NCI-H345 (cell line): ENCODE data around the gene SSC4D.
"Not testable (repeated sequence)": the region's sequence is repeated elsewhere in the genome, so short reads cannot be mapped to it uniquely, and the experiment has no call there.

ENCODE experiments used
- DNase-seq: peaks from one replicate; lab custom pipeline; 2025; lab: John Stamatoyannopoulos, UW

The SSC4D gene

DNA sequence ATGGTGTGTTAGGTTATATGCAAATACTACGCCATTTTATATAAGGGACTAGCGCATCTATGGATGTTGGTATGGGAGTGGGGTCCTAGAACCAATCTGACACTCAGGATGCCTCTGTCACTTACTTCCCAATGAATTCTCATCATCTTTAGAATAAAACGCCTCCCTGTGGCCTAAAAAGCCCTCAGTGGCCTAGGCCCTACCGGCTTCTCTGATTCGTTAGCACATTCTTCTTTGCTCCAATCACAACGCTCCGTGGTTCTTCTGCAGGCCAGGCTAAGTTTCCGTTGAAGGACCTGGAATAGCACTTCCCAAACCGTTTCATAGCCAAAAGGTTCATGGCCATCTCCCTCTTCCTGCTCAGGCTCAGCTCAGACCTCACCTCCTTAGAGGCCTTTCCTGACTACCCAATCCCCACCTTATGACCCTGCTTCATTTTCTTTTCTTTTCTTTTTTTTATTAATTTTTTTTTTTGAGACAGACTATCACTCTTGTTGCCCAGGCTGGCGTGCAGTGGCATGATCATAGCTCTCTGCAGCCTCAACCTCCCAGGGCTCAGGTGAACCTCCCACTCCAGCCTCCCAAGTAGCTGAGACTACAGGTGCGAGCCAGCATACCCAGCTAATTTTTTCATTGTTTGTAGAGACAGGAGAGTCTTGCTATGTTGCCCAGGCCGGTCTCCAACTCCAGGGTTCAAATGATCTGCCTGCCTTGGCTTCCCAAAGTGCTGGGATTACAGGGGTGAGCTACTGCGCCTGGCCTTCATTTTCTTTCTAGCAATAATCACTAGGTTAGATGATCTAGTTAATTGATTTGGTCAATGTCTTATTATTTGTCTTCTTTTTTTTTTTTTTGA is 26.2 kb downstream of the SSC4D start:
- DNase-seq: no peak

DNA sequence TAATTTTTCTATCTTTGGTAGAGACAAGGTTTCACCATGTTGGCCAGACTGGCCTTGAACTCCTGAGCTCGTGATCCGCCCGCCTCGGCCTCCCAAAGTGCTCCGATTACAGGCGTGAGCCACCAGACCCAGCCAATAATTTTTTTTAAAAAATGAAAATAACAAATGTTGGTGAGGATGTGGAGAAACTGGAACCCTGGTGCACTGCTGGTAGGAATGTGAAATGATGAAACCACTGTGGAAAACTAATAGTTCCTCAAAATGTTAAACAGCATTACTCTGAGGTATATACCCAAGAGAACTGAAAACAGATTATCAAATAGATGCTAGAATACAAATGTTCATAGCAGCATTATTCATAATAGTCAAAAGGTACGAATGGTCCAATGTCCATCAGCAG is 27.7 kb downstream of the SSC4D start:
- no peak for DNase-seq

DNA sequence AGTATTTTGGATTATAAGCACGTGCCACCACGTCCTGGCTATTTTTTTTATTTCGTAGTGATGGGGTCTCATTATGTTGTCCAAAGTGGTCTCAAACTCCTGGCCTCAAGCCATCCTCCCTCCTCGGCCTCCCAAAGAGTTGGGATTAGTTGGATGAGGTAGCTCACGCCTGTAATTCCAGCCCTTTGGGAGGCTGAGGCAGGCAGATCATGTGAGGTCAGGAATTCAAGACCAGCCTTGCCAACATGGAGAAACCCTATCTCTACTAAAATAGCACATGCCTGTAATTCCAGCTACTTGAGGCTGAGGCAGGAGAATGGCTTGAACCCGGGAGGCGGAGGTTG is 28.9 kb downstream of the SSC4D start:
- no peak for DNase-seq

DNA sequence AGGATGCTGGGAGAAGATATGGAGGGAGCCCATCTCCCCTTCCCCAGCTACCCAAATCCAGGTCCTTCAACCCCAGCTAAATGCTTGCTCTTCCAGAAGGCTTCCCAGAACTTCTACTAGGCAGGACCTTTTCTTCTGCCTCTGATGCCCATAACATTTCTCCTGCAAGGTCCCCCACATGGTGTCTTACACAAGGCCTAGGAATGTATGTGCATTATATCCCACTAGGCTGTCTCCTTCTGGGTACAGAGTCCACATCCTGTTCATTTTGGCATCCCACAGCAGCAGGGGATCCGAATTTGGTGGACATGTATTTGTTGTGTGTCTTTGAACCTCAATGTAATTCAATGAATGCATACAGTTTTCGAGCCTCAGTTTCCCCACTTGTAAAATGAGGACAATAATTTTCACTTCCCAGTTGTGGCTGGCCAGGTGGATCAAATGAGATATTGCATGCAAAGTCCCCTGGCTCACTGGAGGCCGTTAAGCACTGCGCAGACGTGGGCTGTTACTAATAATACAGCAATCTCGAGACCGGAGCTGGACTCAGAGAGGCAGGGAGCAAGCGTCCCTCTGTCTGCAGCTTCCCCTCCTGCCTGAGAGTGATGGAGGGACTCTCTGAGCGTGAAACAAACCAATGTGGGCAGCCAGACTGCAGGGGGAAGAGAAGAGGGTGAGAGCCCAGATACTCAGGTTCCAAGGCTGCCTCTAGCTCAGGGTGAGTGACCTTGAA is 32.1 kb downstream of the SSC4D start:
- no peak for DNase-seq

DNA sequence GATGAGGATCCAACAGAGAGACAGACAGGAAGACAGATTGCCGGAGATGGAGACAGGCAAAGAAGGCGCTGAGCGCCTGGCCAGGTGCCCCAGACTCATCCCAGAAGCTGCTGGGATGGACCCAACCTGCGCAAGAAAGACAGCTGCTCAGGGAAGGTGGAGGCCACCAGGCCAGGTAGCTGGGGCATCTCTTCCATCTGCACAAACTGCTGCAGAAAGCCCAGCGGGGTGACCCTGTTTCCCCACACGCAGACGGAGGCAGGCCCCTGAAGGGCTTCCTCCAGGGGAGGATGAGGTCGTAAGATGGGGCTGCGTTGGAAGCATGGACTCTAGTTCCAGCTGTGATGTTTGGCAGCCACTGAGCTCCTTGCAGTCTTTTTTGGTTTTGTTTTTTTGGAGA is 34.2 kb downstream of the SSC4D start:
- no peak for DNase-seq

DNA sequence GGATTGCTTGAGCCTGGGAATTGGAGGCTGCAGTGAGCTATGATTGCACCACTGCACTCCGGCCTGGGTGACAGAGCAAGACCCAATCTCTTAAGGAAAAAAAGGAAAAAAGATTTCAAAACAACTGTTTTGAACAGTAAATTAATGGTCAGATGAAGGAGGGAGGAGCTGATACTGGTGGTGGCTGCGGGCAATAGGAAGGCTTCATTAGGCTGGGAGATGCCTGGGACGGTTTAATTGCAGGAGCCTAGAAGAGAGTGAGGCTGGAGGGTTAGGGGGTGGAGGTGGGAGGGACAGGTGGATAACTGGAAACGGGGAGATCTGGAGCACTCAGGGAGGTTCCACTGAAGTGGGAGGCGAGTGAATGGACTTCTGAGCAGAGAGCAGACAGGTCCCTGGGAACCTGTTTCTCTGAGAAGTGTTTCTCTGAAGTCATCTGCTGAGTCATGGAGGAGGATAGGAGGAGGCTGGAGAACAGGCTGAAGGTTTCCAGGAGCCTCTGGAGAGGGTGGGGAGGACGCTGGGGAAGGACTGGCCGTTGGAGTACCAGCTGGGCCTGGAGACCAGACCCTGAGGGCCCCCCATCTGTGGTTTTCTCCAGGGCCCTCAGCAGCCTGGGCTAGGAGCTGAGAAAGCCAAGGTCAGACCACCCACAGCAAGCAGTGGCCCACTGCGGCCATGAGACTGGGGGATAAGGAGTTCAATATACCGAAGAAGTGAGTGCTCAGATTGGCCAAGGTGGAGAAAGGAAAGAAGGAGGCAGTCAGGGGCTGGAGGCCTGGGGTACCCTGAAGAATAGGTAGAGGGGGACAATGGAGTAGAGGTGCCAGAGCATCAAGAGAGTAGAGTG is 36.3 kb downstream of the SSC4D start:
- no peak for DNase-seq

DNA sequence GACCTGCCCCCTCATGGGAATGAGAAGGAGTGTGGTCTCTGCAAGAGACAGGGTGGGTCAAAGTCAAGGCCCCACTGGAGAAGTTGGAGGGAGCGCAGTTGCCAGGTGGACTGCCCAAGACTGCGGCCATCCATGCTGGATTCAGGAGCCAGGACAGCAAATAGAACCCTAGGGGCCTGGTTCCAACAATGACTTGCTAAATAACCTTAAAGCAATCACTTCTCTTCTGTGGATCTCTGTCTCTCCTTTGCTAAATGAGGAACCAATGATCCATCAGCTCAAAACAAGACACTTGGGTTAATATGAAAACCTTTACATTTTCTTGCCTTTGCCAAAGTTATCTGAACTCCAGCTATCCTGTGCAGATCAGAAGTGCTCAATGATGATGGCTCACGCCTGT is 38.1 kb downstream of the SSC4D start:
- DNase-seq: no peak

DNA sequence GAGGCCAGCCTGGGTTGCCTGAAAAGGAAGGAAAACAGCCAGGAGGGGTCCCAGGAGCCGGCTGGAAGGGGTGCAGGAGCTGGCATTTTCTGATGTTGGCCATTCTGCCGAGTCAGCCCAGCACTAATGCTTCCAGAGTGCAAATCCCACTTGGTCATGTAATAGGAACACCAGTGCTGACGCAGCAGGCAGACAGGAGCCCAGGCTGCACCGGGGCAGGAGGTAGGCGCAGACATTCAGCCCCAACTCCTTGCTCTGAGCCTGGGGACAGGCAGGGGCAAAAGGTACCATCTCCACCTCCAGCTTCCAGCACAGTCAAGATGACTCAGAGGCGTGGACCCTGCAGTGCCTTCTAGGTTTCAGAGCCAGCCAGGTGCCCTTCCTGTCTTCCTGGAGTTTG is 40.5 kb downstream of the SSC4D start:
- DNase-seq: no peak

DNA sequence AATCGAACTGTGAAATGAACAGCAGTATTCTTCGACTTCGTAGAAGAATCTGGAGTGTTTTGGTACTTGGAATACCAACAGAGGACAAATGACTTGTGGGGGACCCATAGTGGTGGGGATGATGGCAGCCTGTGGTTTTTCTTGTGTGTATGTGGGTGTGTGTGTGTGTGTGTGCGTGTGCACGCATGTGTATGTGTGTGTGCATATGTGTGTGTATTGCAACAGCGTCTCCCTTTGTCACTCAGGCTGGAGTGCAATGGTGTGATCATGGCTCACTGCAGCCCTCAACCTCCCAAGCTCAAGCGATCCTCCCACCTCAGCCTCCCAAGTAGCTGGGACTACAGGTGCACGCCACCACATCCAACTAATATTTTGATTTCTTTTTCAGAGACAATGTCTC is 41.3 kb downstream of the SSC4D start:
- DNase-seq: no peak

DNA sequence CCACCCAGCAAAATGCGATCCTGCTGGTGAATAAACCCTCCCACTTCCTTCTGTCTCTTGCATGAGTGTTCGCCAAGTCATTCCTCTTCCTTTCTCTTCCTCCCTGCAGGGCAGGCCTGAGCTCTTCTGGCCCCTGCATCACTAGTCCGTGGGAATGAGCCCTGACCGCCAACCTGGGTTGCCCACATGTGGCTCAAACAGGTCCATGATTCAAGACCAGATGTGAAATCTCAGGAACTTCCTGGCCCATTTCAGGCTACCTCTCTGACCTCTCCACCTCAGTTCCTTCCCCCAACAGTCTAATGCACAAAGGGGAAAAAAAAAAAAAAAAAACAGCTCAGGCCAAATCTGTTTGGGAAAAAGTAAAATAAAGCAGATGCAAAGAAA is 45.3 kb downstream of the SSC4D start:
- no peak for DNase-seq

DNA sequence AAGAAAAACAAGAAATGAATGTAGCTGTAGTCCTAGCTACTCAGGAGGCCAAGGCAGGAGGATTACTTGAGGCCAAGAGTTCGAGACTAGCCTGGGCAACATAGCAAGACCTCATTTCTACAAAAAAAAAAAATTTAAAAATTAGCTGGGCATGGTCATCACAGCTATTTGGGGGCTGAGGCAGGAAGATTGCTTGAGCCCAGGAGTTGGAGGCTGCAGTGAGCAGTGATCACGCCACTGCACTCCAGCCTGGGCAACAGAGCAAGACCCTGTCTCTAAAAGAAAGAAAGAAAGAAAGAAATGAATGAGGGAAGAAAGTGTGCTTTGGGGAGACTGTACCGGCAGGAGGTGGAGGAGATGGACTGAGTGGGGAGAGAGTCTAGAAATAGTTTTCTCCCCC is 45.7 kb downstream of the SSC4D start:
- DNase-seq: not testable (repeated sequence)

DNA sequence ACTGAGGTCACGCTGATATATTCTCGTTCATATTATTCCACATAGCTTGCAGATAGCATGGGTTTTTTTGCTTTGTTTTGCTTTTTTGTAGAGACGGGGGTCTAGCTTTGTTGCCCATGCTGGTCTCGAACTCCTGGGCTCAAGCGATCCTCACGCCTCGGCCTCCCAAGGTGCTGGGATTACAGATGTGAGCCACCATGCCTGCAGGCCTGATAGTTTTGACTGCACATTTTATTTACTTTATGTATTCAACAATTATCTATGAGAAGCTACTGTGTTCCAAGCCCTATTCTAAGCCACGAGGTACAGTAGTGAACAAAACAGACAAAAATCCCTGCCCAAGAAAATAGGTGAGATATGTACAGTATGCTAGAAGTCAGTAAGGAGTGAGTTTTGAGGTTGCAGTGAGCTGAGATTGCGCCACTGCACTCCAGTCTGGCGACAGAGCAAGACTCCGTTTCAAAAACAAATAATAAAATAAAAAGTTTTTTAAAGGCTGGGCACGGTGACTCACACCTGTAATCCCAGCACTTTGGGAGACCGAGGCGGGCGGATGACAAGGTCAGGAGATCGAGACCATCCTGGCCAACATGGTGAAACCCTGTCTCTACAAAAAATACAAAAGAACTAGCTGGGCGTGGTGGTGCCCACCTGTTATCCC is 49.4 kb downstream of the SSC4D start:
- DNase-seq: no peak

DNA sequence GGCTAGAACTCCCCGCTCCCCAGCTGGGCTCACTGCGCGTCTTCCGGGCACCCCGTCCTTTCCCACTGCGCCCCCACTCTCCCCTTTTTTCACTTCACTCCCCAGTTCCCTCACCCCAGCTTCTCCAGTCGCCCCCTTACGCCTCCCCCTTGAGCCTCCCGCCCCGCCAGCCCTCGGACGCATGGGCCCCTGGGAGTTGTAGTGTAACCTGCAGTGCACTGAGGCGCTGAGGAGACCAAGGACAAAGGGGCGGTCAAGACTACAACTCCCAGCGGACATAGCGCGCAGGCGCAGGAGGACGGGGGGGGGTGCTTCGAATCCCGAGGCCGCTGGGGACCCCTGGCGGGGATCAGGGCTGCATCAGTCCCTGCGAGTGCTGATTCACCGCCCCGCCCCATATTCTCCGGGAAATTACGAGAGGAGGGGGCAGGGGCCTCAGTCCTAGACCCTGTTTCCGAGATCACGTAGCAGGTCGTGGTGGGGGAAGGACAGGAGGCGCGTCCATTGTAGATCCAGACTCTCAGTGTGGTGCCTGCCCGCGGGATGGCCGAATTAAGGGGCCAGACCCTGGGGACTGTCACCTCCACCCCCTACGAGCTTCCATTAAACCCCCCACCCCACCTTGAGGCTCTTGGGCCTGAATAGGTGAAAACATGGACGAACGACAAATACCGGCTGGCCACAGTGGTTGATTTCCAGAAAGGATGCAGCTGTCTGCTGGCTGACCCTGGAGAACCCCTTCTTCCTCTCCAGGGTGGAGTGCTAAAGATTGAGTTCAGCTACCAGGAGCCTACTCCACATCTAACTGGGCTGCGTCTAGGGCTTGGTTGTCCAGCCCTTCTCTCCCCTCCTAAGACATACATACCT is 50.2 kb downstream of the SSC4D start:
- peak; percentile 99 for DNase-seq

DNA sequence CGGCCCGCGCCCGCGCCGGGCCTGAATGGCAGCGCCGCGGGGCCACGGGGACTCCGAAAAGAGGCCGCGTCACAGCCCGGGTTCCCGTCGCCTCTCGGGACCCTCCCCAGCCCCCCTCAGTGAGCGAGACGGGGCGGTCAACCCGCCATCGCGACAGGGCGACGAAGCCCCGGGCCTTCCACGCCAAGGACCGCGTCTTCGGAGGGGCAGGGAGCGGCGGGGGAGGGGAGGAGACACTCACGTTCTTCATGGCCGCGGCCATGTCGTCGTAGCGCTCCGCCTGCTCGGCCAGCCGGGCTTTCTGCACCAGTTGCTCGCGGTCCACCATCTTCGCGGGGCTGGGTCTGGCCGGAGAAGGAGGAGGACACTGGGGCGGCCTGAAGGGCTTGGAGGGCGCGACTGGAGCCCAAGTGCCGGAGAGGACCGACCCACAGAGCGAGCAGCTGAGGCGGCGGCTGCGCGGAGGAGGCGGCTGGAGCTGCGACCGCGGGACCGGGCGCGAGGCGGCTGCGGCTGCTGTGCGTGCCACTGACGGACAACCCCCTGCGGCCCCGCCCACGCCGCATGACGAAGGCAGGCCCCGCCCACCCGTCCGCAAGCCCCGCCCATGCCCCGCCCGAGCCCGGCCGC is 50.9 kb downstream of the SSC4D start, which contains the start of gene YWHAG:
Gene YWHAG, minus strand, starts transcription at position 511 of the 630 bp plus-strand sequence. Its CDS starts 183 bp downstream, at position 328.
- DNase-seq: peak; percentile 90

DNA sequence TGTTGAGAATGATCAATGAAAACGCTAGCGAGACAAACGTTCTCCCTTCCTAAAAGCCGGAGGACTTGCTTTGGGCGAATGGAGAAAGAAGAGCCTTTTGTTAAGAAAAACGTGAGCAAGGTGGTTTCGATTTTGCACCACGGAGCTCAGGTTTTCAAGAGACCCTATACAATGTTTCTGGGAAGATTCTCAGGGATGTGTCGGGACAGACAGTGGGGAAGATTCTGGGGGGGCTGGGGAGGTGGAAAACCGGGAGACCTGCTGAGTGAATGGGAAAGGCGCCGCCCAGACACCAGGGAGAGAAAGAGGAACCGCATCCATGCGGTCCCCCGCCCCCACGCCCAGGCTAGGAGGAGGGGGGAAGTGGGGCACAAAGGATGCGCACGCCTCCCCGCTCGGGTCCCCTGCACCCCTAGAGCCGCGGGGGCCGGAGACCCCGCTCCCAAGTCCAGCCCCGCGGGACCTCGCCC is 51.5 kb downstream of the SSC4D start:
- DNase-seq: peak; percentile 50

DNA sequence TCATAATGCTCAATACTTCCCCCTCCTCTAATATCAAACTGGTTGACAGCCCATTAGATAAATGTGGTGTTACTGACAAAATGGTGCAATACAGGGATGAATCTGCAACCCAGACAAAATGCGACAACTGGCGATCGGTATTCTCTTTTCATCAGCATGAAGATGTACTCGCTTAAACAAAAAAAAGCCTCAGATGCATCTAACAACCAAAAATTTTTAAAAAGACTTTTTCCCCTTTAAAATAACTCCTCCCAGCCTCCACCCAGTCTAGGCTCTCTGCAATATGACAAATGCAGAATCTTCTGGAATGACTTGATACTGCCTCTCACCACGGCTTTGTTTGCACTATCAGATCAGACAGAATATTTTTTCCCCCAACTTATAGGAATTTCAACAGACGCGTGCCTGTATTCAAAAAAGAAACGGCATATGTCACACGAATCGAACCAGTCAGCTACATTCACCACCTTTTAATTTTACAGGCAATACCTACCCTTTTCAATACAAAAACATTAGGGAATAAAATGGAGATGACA is 52.0 kb downstream of the SSC4D start:
- DNase-seq: no peak

DNA sequence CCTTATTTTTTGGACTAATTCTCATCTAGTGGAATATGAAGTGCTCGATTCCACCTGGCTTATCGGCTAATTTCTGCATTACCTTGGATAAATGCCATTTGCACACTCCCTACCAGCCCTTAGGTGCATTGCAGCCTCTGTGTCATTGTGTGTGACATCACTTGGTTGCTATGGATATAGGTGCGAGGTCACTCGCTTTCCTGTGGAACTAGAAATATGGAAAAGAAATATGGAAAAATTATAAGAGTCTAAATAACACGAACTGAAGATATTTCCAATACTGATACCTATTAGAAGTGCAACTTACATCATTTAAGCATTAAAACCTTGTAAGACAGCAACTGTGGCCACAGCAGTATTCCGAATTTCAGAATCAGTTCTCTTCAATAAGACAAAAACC is 52.7 kb downstream of the SSC4D start:
- peak; percentile 17 for DNase-seq

DNA sequence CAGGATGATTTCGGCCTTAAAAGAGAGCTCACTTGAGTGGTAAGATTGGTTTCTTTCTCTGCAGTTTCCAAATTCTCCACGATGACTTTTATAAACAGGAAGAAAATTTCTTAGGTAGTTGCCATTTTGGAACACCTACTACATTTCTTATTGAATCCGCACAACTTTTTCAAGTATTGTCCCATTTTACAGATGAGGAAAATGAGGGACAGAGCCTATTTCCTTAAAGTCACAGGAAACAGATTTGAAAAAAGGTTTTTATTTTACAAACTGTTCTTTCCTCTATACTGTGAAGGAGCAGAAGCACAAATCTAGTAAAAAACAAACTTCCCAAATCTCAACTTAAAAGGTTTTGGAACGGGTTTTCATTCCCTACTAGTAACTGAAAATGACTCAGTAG is 53.4 kb downstream of the SSC4D start:
- DNase-seq: no peak

DNA sequence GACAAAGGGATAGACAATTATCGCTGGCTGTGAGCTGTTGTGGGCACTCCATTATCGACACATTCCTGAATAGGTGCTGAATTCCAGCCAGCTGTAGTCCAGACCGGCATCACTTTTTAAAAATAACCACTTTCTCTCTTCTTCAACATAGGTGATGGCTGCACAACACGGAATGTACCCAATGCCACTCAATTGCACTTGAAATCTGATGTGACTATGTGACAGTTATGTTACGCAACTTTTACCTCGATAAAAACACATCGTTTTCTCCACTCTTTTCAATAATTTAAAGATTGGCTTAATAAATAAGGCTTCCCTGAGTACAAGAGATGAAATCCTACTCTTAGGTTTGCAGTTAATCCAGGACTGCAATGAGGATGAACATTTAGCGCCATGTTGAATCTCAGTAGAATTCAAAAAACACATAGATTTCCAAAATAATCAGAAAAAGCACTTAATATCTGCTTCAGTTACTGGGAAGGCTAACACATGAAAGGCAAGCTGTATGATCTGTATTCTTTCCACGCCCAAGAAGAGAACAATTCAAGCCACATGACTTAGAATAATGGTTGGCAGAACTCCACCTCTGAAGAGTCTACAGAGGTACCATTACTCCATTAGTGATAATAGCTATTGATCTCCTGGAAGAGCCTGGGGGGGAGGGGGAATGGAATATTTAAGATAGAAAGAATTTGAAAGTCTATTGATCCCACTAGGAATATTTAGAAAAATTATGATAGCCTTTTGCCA is 54.3 kb downstream of the SSC4D start:
- DNase-seq: no peak
